Activated CD8-positive, alpha-beta T cell treated with anti-CD3 and anti-CD28 coated beads for 36 hours (primary cell): ENCODE measurements around the gene MGST2. TPM values are rescaled to one million over a fixed set of nuclear protein-coding genes. Genes with fewer than 3 reads are reported as not detected.

Experiments
- ATAC-seq: fragments of 200-7000 bp; cut with Tn5 transposase; one replicate; pipeline ENCODE4 v1.10.0; 2021; ENCODE audit warnings: mild to moderate bottlenecking, moderate library complexity
- CTCF ChIA-PET: fragments of 350-600 bp; sonication (Branson Sonifier 250); formaldehyde crosslinking; loops from one replicate; lab custom pipeline; 2021; ENCODE audit warnings: antibody characterized with exemption; lab: Charles Lee
- POLR2A ChIA-PET: fragments of 350-600 bp; sonication (Branson Sonifier 250); formaldehyde crosslinking; loops from one replicate; lab custom pipeline; 2021; ENCODE audit warnings: antibody characterized with exemption; lab: Charles Lee
- DNase-seq: peaks from one replicate; pipeline ENCODE4 v3.0.0-alpha.2; 2020
- H3K27ac Mint-ChIP-seq: one replicate; pipeline ENCODE4 v1.8.0; 2021; ENCODE audit warnings: mild to moderate bottlenecking, mixed read lengths
- H3K27me3 Mint-ChIP-seq: one replicate; pipeline ENCODE4 v1.8.0; 2021; ENCODE audit warnings: mixed read lengths
- H3K36me3 Mint-ChIP-seq: one replicate; pipeline ENCODE4 v1.8.0; 2021; ENCODE audit warnings: low read depth, mixed read lengths
- H3K4me1 Mint-ChIP-seq: one replicate; pipeline ENCODE4 v1.8.0; 2021; ENCODE audit warnings: low read depth, mixed read lengths
- H3K4me3 Mint-ChIP-seq: one replicate; pipeline ENCODE4 v1.8.0; 2021; ENCODE audit warnings: mild to moderate bottlenecking, moderate library complexity, mixed read lengths
- H3K9me3 Mint-ChIP-seq: one replicate; pipeline ENCODE4 v1.8.0; 2021; ENCODE audit warnings: mixed read lengths
- intact Hi-C: fragments of 100-400 bp; cut with micrococcal nuclease; formaldehyde crosslinking; loops from one replicate; pipeline ENCODE4 v1.10.0; 2022
- total RNA-seq, 2 experiments: library from RNA; stranded (reverse); gene quantifications; one replicate each; pipeline ENCODE4 v1.2.3, GENCODE V29; 2021
- TF ChIP-seq, protein P1 (sequence below): fragments of 200-600 bp; IDR thresholded peaks from one replicate; pipeline ENCODE4 v1.8.0; 2022; ENCODE audit warnings: antibody characterized with exemption, mild to moderate bottlenecking

MGST2 gene
- total RNA-seq, 2 experiments from 2014 or later = 11.7 to 12.4 TPM

DNA sequence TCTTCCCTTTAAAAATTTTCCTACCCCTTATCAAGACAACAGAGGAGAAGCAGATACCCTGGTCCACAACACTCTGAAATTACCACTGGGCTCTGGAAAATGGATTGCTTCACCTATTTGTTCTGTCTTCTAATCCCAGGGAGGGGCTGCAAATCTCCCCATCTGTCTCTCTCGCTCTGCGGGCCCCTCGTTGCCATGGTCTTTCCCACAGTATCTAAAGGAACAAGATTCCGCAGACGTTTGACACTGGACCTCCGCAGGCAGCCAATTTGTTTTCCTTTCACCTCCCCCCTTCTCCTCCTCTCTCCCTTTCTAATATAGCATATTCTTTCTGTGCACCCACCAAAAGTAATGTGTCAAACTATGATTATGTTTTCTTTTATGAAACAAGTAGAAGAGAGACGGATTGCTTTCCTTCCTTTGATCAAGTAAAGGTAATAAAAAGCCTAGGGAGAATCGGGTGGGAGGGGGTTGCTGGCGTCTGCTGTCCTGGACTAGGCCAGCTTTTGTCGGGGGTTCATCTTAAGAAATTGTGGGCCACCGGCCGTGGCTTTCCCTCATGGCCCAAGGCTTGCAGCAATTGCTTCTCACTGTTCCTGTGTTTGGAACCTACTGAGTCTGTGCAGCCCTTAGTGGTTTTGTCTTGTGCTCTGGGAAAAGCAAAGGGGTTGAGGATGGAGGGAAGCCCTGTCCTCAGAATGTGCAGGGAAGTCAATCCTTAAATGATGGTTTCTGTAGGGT lies 81.0 kb downstream of the MGST2 start:
- Mint-ChIP-seq H3K27ac (no peak overlapping the region), H3K27me3 (no peaks in the 10 kb centered on the region), H3K4me1 (peaks cover 6% of the 10 kb centered on the region), H3K4me3 (no peak overlapping the region), H3K9me3 (no peaks in the 10 kb centered on the region), H3K36me3 (no peaks in the 10 kb centered on the region)
- ChIA-PET CTCF (no interaction called here), POLR2A (no interaction called here)
- TF ChIP-seq, protein P1, sequence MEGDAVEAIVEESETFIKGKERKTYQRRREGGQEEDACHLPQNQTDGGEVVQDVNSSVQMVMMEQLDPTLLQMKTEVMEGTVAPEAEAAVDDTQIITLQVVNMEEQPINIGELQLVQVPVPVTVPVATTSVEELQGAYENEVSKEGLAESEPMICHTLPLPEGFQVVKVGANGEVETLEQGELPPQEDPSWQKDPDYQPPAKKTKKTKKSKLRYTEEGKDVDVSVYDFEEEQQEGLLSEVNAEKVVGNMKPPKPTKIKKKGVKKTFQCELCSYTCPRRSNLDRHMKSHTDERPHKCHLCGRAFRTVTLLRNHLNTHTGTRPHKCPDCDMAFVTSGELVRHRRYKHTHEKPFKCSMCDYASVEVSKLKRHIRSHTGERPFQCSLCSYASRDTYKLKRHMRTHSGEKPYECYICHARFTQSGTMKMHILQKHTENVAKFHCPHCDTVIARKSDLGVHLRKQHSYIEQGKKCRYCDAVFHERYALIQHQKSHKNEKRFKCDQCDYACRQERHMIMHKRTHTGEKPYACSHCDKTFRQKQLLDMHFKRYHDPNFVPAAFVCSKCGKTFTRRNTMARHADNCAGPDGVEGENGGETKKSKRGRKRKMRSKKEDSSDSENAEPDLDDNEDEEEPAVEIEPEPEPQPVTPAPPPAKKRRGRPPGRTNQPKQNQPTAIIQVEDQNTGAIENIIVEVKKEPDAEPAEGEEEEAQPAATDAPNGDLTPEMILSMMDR = no peak
- intact Hi-C loops = no loop called here
- no peak for ATAC-seq
- no peak for DNase-seq

DNA sequence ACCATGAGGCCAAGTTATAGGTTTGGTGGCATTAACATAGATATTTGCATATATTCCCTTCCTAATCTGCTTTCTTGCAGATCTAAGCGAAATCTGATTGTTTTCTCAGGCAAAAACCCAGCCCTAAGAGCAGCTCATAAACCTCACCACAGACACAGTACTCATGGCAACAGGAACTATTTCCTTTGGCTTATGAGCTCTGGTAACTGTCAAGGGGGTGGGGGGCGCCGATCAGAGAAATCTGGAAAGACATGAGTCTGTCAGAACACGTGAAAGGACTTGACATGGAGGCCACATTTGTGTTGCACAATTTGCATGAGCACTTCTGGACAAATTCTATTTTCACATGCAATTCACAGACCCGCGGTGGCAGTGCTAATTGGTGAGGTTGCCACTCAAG lies 83.7 kb downstream of the MGST2 start:
- H3K27ac Mint-ChIP-seq = no peak overlapping the region
- H3K9me3 Mint-ChIP-seq = no peaks in the 10 kb centered on the region
- DNase-seq (no peak), ATAC-seq (no peak)
- POLR2A ChIA-PET = no interaction called here
- TF ChIP-seq, protein P1 = no peak
- no peaks in the 10 kb centered on the region for H3K36me3 Mint-ChIP-seq
- CTCF ChIA-PET = interaction anchor here (1.1 to 2.1 kb wide), 2 partner anchors 10 to 99 kb away, joined by 3 to 5 read pairs; no protein-coding TSS in a partner anchor
- H3K27me3 Mint-ChIP-seq = no peaks in the 10 kb centered on the region
- no peak overlapping the region for H3K4me3 Mint-ChIP-seq
- H3K4me1 Mint-ChIP-seq = peaks cover 6% of the 10 kb centered on the region
- intact Hi-C loops = no loop called here

DNA sequence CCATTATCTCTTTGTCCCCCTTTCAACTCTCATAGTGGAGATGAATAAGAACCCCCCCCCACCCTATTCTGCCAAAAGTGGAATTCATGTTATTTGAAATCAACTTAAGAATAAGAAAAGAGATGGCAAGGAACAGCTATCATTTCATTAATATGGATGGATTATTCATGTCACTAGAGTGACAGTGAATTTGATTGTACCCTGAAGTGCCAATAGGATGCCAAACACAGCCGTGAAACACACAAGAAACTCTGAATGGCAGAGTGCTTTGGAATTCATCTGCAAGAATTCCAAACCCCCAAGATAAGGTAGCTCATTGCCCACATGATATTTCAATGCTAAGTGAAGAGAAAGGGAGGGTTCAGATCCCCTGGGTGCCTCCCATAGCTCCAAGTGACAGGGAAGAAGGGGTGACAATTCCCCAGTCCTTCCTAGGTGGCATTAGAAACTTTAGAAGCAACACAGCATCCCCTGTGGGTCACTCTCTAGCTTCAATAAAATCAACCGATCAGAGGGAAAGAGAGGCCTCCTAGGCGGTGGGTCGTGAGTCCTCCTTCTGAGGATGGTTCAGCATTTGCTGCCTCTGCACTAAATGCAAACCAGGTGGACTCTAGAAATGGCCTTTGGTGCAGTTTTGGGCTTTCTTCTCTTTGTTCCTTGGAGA lies 84.3 kb downstream of the MGST2 start:
- no peaks in the 10 kb centered on the region for H3K27me3 Mint-ChIP-seq
- peaks cover 6% of the 10 kb centered on the region for H3K4me1 Mint-ChIP-seq
- intact Hi-C loops = no loop called here
- no peak for DNase-seq
- no peak overlapping the region for H3K27ac Mint-ChIP-seq
- H3K36me3 Mint-ChIP-seq = no peaks in the 10 kb centered on the region
- no peak overlapping the region for H3K4me3 Mint-ChIP-seq
- no peak for ATAC-seq
- TF ChIP-seq, protein P1 = no peak
- no peaks in the 10 kb centered on the region for H3K9me3 Mint-ChIP-seq
- CTCF ChIA-PET = interaction anchor here (1.1 to 2.1 kb wide), 2 partner anchors 11 to 98 kb away, joined by 3 to 5 read pairs; no protein-coding TSS in a partner anchor
- POLR2A ChIA-PET = interaction anchor here (0.7 to 0.8 kb wide), 2 partner anchors 14 to 98 kb away, joined by 3 read pairs; no protein-coding TSS in a partner anchor

DNA sequence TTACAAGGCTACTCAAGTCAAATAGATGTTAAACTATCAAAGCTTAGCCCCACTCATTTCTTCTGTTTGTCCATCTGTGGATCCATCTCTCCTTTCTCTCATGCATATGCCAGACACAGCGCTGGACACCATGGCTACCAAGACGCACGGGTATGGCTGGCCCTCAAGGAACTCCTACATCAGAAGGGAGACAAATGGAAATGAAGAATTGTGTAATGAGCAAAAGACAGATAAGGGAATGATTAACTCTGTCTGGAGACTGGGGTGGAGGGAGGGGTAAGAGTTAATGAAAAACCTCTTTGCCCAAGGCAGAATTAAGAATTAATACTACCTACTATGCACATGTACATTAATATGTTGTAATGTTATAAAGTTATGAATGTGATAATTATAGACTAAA lies 88.1 kb downstream of the MGST2 start:
- Mint-ChIP-seq H3K9me3 (no peaks in the 10 kb centered on the region), H3K36me3 (no peaks in the 10 kb centered on the region), H3K27ac (no peak overlapping the region), H3K4me3 (no peak overlapping the region), H3K4me1 (peaks cover 6% of the 10 kb centered on the region), H3K27me3 (no peaks in the 10 kb centered on the region)
- CTCF ChIA-PET = no interaction called here
- ATAC-seq (no peak), DNase-seq (no peak)
- TF ChIP-seq, protein P1 = no peak
- POLR2A ChIA-PET = no interaction called here
- intact Hi-C loops = no loop called here

Other genes starting within 250 kb of the MGST2 start
- gene RAB33B, start 211.7 kb upstream of the MGST2 start, total RNA-seq = 1 to 10 TPM; 6.1 to 6.2 TPM
- gene SETD7, start 109.6 kb upstream of the MGST2 start, total RNA-seq = 10 to 100 TPM; 10.4 to 12.1 TPM